B cell (primary cell): Measurements from ENCODE around the gene TAF7. TPM values are rescaled to one million over a fixed set of nuclear protein-coding genes. Genes with fewer than 3 reads are reported as not detected.
"Not testable (repeated sequence)": the region's sequence is repeated elsewhere in the genome, so short reads cannot be mapped to it uniquely, and the experiment has no call there.

Source experiments
- ATAC-seq: fragments of 200-7000 bp; cut with Tn5 transposase; one replicate; pipeline ENCODE4 v1.10.0; 2021; ENCODE audit warnings: low read depth, mild to moderate bottlenecking, moderate number of reproducible peaks, moderate library complexity
- CTCF ChIA-PET: fragments of 350-600 bp; sonication (Branson Sonifier 250); formaldehyde crosslinking; loops from one replicate; lab custom pipeline; 2021; ENCODE audit warnings: antibody characterized with exemption, inconsistent platforms; lab: Charles Lee
- POLR2A ChIA-PET: fragments of 350-600 bp; sonication (Branson Sonifier 250); formaldehyde crosslinking; loops from one replicate; lab custom pipeline; 2021; ENCODE audit warnings: antibody characterized with exemption; lab: Charles Lee
- DNase-seq: peaks from one replicate; pipeline ENCODE4 v3.0.0; 2013
- H2AFZ ChIP-seq: 2 replicates; pipeline ENCODE4 v1.6.1; 2012; ENCODE audit warnings: mild to moderate bottlenecking, low read depth, low read length; ENCODE audit not compliant: insufficient read depth, poor library complexity, severe bottlenecking
- H3K27ac ChIP-seq, 2 donors: 1 replicate in 1 of 2; 2 replicates in 1 of 2; pipeline ENCODE4 v1.5.1; 2012 to 2013; ENCODE audit warnings: low read length in 2 of 2, mild to moderate bottlenecking in 2 of 2, moderate library complexity in 1 of 2
- H3K27me3 ChIP-seq, 4 experiments: fragments of 200-600 bp in 1 of 4; sonication (generic) in 1 of 4; replicated peaks in 1 of 4; 1 replicate in 2 of 4; 2 replicates in 2 of 4; pipeline versions ENCODE4 v1.6.1 to v1.7.0; 2013 to 2016; ENCODE audit warnings: low read length in 3 of 4, mild to moderate bottlenecking in 2 of 4, mixed read lengths in 1 of 4, moderate library complexity in 1 of 4; ENCODE audit not compliant: insufficient read depth in 4 of 4, control insufficient read depth in 3 of 4; ENCODE audit errors: control extremely low read depth in 1 of 4
- H3K36me3 ChIP-seq, 2 experiments: replicated peaks in 1 of 2; 1 replicate in 1 of 2; 2 replicates in 1 of 2; pipeline versions ENCODE4 v1.6.1 to v1.7.1; 2013; ENCODE audit warnings: low read length in 1 of 2; ENCODE audit not compliant: insufficient read depth in 2 of 2, control insufficient read depth in 1 of 2; ENCODE audit errors: control extremely low read depth in 1 of 2, extremely low read depth in 1 of 2
- H3K4me1 ChIP-seq, 2 donors: fragments of 200-600 bp in 1 of 2; sonication (generic) in 1 of 2; 1 replicate in 1 of 2; 2 replicates in 1 of 2; pipeline versions ENCODE4 v1.5.1 to v1.6.1; 2013 to 2017; ENCODE audit warnings: low read length in 2 of 2; ENCODE audit not compliant: control insufficient read depth in 2 of 2, insufficient read depth in 2 of 2
- H3K4me2 ChIP-seq: replicated peaks from 2 replicates; pipeline ENCODE3; 2012; ENCODE audit warnings: mild to moderate bottlenecking, low read depth, low read length; ENCODE audit not compliant: poor library complexity, severe bottlenecking
- H3K4me3 ChIP-seq, 5 experiments: fragments of 200-600 bp in 1 of 5; sonication (generic) in 1 of 5; 1 replicate in 3 of 5; 2 replicates in 2 of 5; pipeline versions ENCODE4 v1.5.1 to v1.7.0; 2011 to 2016; ENCODE audit warnings: low read length in 4 of 5, mild to moderate bottlenecking in 4 of 5, low read depth in 2 of 5, control low read depth in 1 of 5, moderate library complexity in 1 of 5; ENCODE audit not compliant: insufficient read depth in 1 of 5; ENCODE audit errors: control extremely low read depth in 1 of 5, extremely low read depth in 1 of 5
- H3K79me2 ChIP-seq: fragments of 200-600 bp; sonication (generic); one replicate; pipeline ENCODE4 v1.6.0; 2016; ENCODE audit warnings: low read length; ENCODE audit not compliant: control insufficient read depth, insufficient read depth
- H3K9ac ChIP-seq: fragments of 200-600 bp; sonication (generic); 2 replicates; pipeline ENCODE4 v1.6.1; 2017; ENCODE audit warnings: mild to moderate bottlenecking, low read length, moderate library complexity
- H3K9me3 ChIP-seq, 3 donors: one replicate each; pipeline versions ENCODE4 v1.6.1 to v1.7.1; 2013; ENCODE audit warnings: low read length in 2 of 3; ENCODE audit not compliant: control insufficient read depth in 2 of 3, insufficient read depth in 1 of 3; ENCODE audit errors: control extremely low read depth in 1 of 3
- H4K20me1 ChIP-seq: 2 replicates; pipeline ENCODE4 v1.6.0; 2012; ENCODE audit warnings: mild to moderate bottlenecking, low read length; ENCODE audit not compliant: insufficient read depth, control insufficient read depth, poor library complexity, severe bottlenecking
- H3K27ac Mint-ChIP-seq: one replicate; pipeline ENCODE4 v1.8.0; 2021; ENCODE audit warnings: mixed read lengths
- H3K27me3 Mint-ChIP-seq: one replicate; pipeline ENCODE4 v1.8.0; 2021; ENCODE audit warnings: mixed read lengths
- H3K4me1 Mint-ChIP-seq: one replicate; pipeline ENCODE4 v1.8.0; 2021; ENCODE audit warnings: mixed read lengths
- H3K4me3 Mint-ChIP-seq: one replicate; pipeline ENCODE4 v1.8.0; 2021; ENCODE audit warnings: mixed read lengths
- H3K9me3 Mint-ChIP-seq: one replicate; pipeline ENCODE4 v1.8.0; 2022; ENCODE audit warnings: mixed read lengths; ENCODE audit not compliant: insufficient read depth
- CTCF ChIP-seq: fragments of 200-600 bp; IDR thresholded peaks from one replicate; pipeline ENCODE4 v1.8.0; 2022; ENCODE audit warnings: antibody characterized with exemption, mild to moderate bottlenecking
- EZH2 ChIP-seq: IDR thresholded peaks from 2 replicates; pipeline ENCODE4 v1.6.1; 2012; ENCODE audit warnings: borderline replicate concordance, low read depth, mild to moderate bottlenecking, moderate library complexity, low read length; ENCODE audit not compliant: insufficient read depth, poor library complexity, severe bottlenecking
- WGBS: methylation state at CpG from one replicate; pipeline ENCODE4 v1.1.5; 2013; ENCODE audit warnings: missing lambda C conversion rate; ENCODE audit not compliant: insufficient coverage; 5-methylcytosine and 5-hydroxymethylcytosine counted together
- intact Hi-C: fragments of 100-400 bp; cut with micrococcal nuclease; formaldehyde crosslinking; loops from one replicate; pipeline ENCODE4 v1.10.0; 2022
- polyA plus RNA-seq: library from polyadenylated mRNA; depleted of rRNA; stranded (reverse); fragments of >200 nt; gene quantifications from 2 replicates; pipeline ENCODE4 v1.2.3, GENCODE V29; 2012
- total RNA-seq, 2 donors: library from RNA; stranded (reverse); fragments of 120-200 nt in 1 of 2; gene quantifications; 1 replicate in 1 of 2; 2 replicates in 1 of 2; pipeline versions ENCODE4 v1.2.3 to v1.2.4, GENCODE V29; 2013 to 2022

Gene TAF7
- total and polyA plus RNA-seq, 2 donors (not counting 1 experiment from before 2014, with no cell fraction given): 52.1 to 119 TPM

GRCh38 chr5:141319202-141319601 is 1.4 kb downstream of the TAF7 start:
- whole genome bisulfite sequencing: 99% methylated on average over 6 of the region's 6 CpGs
- no peaks in the 10 kb centered on the region for H3K27me3 ChIP-seq
- H4K20me1 ChIP-seq: no peaks in the 10 kb centered on the region
- peaks cover 40% of the 10 kb centered on the region for H3K79me2 ChIP-seq
- H3K4me1 ChIP-seq: peaks cover 17 to 20% of the 10 kb centered on the region in 2 donors
- Mint-ChIP-seq H3K9me3 (peaks cover 29% of the 10 kb centered on the region), H3K4me1 (peaks cover 34% of the 10 kb centered on the region), H3K4me3 (peak overlapping the region; percentile 96), H3K27me3 (no peaks in the 10 kb centered on the region), H3K27ac (peak overlapping the region; percentile 32)
- H3K4me2 ChIP-seq: peak overlapping the region; percentile 74
- TF ChIP-seq EZH2 (no peak), CTCF (no peak)
- ChIA-PET POLR2A (interaction anchor here (0.6 kb wide), 1 partner anchor 39 kb away, joined by 7 read pairs; no protein-coding TSS in a partner anchor), CTCF (interaction anchor here (0.8 to 4.4 kb wide), 12 partner anchors 9 to 273 kb away, joined by 3 to 37 read pairs (median 4); partner anchors contain the start of genes PCDHGA10, PCDHGA12 and PCDHGB1)
- H3K9ac ChIP-seq: peak overlapping the region; percentile 89
- ATAC-seq: no peak
- DNase-seq: no peak
- H2AFZ ChIP-seq: no peak overlapping the region
- peaks cover 12 to 19% of the 10 kb centered on the region in 2 experiments for H3K36me3 ChIP-seq
- intact Hi-C loops: no loop called here
- peak overlapping the region in 1 of 5 experiments; percentile 97 for H3K4me3 ChIP-seq
- no peak overlapping the region for H3K27ac ChIP-seq
- peaks cover 25 to 67% (median 56%) of the 10 kb centered on the region in 3 donors for H3K9me3 ChIP-seq

- H2AFZ ChIP-seq, H3K27ac ChIP-seq, ATAC-seq, H4K20me1 ChIP-seq, H3K27me3 ChIP-seq, H3K27me3 Mint-ChIP-seq, H3K4me2 ChIP-seq, H3K4me3 ChIP-seq, H3K9ac ChIP-seq, DNase-seq, intact Hi-C loops, POLR2A ChIA-PET, H3K27ac Mint-ChIP-seq, H3K4me3 Mint-ChIP-seq: not testable (repeated sequence)
- 100% methylated on average over 1 of the region's 4 CpGs for WGBS
- Histone ChIP-seq H3K36me3 (peaks cover 12 to 19% of the 10 kb centered on the region in 2 experiments), H3K9me3 (peaks cover 31 to 84% (median 61%) of the 10 kb centered on the region in 3 donors), H3K79me2 (peaks cover 49% of the 10 kb centered on the region), H3K4me1 (peaks cover 17 to 20% of the 10 kb centered on the region in 2 donors)
- Mint-ChIP-seq H3K9me3 (peaks cover 29% of the 10 kb centered on the region), H3K4me1 (peaks cover 35% of the 10 kb centered on the region)
- CTCF ChIA-PET: interaction anchor here (1.6 to 2.0 kb wide), 2 partner anchors 10 to 247 kb away, joined by 3 to 5 read pairs; no protein-coding TSS in a partner anchor
Observed at GRCh38 chr5:141316963-141317362, 3.6 kb downstream of the TAF7 start.
